Panc1 (cell line): Measurements from ENCODE around the gene UGT1A6. TPM values are rescaled to one million over a fixed set of nuclear protein-coding genes. Genes with fewer than 3 reads are reported as not detected.

Experiments used
- ATAC-seq: fragments of 200-7000 bp; cut with Tn5 transposase; 2 replicates; pipeline ENCODE4 v1.9.1; 2020; ENCODE audit warnings: mild to moderate bottlenecking, moderate library complexity
- BruUV-seq: library from RNA; stranded (reverse); fragments of 400-500 nt; replicated peaks from 2 replicates; lab custom pipeline; 2021; lab: Mats Ljungman, UMichigan
- CTCF ChIA-PET: fragments of 300-600 bp; sonication (Branson Sonifier 250); formaldehyde crosslinking; loops from one replicate; lab custom pipeline; 2022; ENCODE audit warnings: antibody characterized with exemption; lab: Charles Lee
- POLR2A ChIA-PET: fragments of 300-600 bp; sonication (Branson Sonifier 250); formaldehyde crosslinking; loops from one replicate; lab custom pipeline; 2022; ENCODE audit warnings: antibody characterized with exemption; lab: Charles Lee
- DNase-seq: peaks from one replicate; pipeline ENCODE4 v3.0.0-alpha.2; 2010; ENCODE audit warnings: low read depth, low spot score
- H3K27ac ChIP-seq: 2 replicates; pipeline ENCODE4 v1.5.1; 2011; ENCODE audit warnings: mild to moderate bottlenecking, low read length, inconsistent platforms
- H3K27me3 ChIP-seq: fragments of 200-500 bp; sonication (Bioruptor generic); 2 replicates; pipeline ENCODE4 v1.6.0; 2014; ENCODE audit warnings: low read length, inconsistent platforms; ENCODE audit not compliant: control insufficient read depth, insufficient read depth
- H3K36me3 ChIP-seq: fragments of 200-500 bp; sonication (Bioruptor generic); 2 replicates; pipeline ENCODE4 v1.5.1; 2014; ENCODE audit warnings: inconsistent platforms, mild to moderate bottlenecking, low read length, moderate library complexity; ENCODE audit not compliant: control insufficient read depth, insufficient read depth
- H3K4me1 ChIP-seq: 2 replicates; pipeline ENCODE4 v1.5.1; 2011; ENCODE audit warnings: inconsistent platforms, mild to moderate bottlenecking, low read length, moderate library complexity; ENCODE audit not compliant: control insufficient read depth, insufficient read depth
- H3K4me3 ChIP-seq, 2 experiments: 2 replicates each; pipeline ENCODE4 v1.5.1; 2011 to 2012; ENCODE audit warnings: low read depth in 2 of 2, low read length in 2 of 2, mild to moderate bottlenecking in 2 of 2, inconsistent platforms in 1 of 2, moderate library complexity in 1 of 2
- H3K9me3 ChIP-seq: fragments of 200-500 bp; sonication (Bioruptor generic); 2 replicates; pipeline ENCODE4 v1.5.1; 2014; ENCODE audit warnings: low read depth, mild to moderate bottlenecking, inconsistent platforms, low read length, moderate library complexity; ENCODE audit not compliant: control insufficient read depth, insufficient read depth
- CTCF ChIP-seq: fragments of 450-650 bp; IDR thresholded peaks from 2 replicates; pipeline ENCODE4 v1.5.1; 2017; ENCODE audit warnings: mild to moderate bottlenecking
- POLR2AphosphoS5 ChIP-seq: IDR thresholded peaks from 2 replicates; pipeline ENCODE4 v1.6.1; 2012; ENCODE audit warnings: mild to moderate bottlenecking, low read depth, low read length, moderate library complexity
- REST ChIP-seq, 2 experiments: IDR thresholded peaks; 2 replicates each; pipeline ENCODE4 v1.6.1; 2011 to 2012; ENCODE audit warnings: low read depth in 2 of 2, control low read depth in 1 of 2, low read length in 1 of 2, mild to moderate bottlenecking in 1 of 2, moderate library complexity in 1 of 2; ENCODE audit not compliant: insufficient read depth in 1 of 2
- SIN3A ChIP-seq: IDR thresholded peaks from 2 replicates; pipeline ENCODE4 v1.6.1; 2012; ENCODE audit warnings: low read depth, mild to moderate bottlenecking, low read length, moderate library complexity, borderline replicate concordance; ENCODE audit not compliant: insufficient read depth
- TCF7L2 ChIP-seq: IDR thresholded peaks from 2 replicates; pipeline ENCODE4 v1.6.1; 2011; ENCODE audit warnings: mild to moderate bottlenecking, low read depth, low read length, inconsistent platforms
- in situ Hi-C: cut with HindIII; loops from 2 replicates; pipeline ENCODE4 v1.10.0; 2016; ENCODE audit warnings: low sequenced_read_pairs, low pct_unique_long_range_greater_than_20kb
- intact Hi-C: fragments of 100-400 bp; cut with micrococcal nuclease; formaldehyde crosslinking; loops from one replicate; pipeline ENCODE4 v1.10.0; 2022; ENCODE audit not compliant: unreplicated experiment
- total RNA-seq: library from RNA; stranded (reverse); gene quantifications from one replicate; pipeline ENCODE4 v1.2.1, GENCODE V29; 2021; ENCODE audit not compliant: unreplicated experiment

Gene UGT1A6
- total RNA-seq, 1 experiment from 2014 or later: not detected

- intact Hi-C loops (no loop called here), in situ Hi-C loops (no loop called here)
- ChIA-PET POLR2A (no interaction called here), CTCF (interaction anchor here (0.6 kb wide), 1 partner anchor 12 kb away, joined by 3 read pairs; no protein-coding TSS in a partner anchor)
- Histone ChIP-seq H3K4me1 (no peaks in the 10 kb centered on the region), H3K27ac (no peak overlapping the region), H3K9me3 (no peaks in the 10 kb centered on the region), H3K4me3 (no peak overlapping the region), H3K27me3 (peaks cover 4% of the 10 kb centered on the region; the same call in 1 of the 2 replicates), H3K36me3 (no peaks in the 10 kb centered on the region)
- ATAC-seq (no peak), DNase-seq (no peak)
- no peak for TF ChIP-seq SIN3A
- TF ChIP-seq CTCF: no peak
- TF ChIP-seq TCF7L2: no peak
- no peak for TF ChIP-seq POLR2AphosphoS5
- no peak for TF ChIP-seq REST (IDR thresholded peaks at IDR 0.05; ENCODE audit: insufficient read depth in 1 of 2, low read depth in 2 of 2, low read length in 1 of 2)
- no TSS peak for BruUV-seq
Measured at GRCh38 chr2:233761040-233761769, 68.5 kb downstream of the UGT1A6 start.

GRCh38 chr2:233764264-233764663 lies 71.6 kb downstream of the UGT1A6 start:
- in situ Hi-C loops (no loop called here), intact Hi-C loops (no loop called here)
- no peak overlapping the region for H3K4me3 ChIP-seq
- CTCF ChIA-PET: no interaction called here
- no peaks in the 10 kb centered on the region for H3K4me1 ChIP-seq
- no peak overlapping the region for H3K27ac ChIP-seq
- no peak for ATAC-seq
- no peaks in the 10 kb centered on the region for H3K36me3 ChIP-seq
- no peaks in the 10 kb centered on the region for H3K9me3 ChIP-seq
- no peak for TF ChIP-seq CTCF
- no peak for TF ChIP-seq REST (IDR thresholded peaks at IDR 0.05; ENCODE audit: insufficient read depth in 1 of 2, low read depth in 2 of 2, low read length in 1 of 2)
- TF ChIP-seq POLR2AphosphoS5: no peak
- no peak for TF ChIP-seq TCF7L2
- no peak for TF ChIP-seq SIN3A
- peaks cover 4% of the 10 kb centered on the region; the same call in 1 of the 2 replicates for H3K27me3 ChIP-seq
- DNase-seq: no peak
- POLR2A ChIA-PET: no interaction called here
- BruUV-seq: no TSS peak
